GM19324 (cell line): Measurements from ENCODE around the gene CYTL1.
"Not testable (repeated sequence)": the region's sequence is repeated elsewhere in the genome, so short reads cannot be mapped to it uniquely, and the experiment has no call there.

ENCODE experiments used
- ATAC-seq: cut with Tn5 transposase; IDR thresholded peaks from one replicate; pipeline ENCODE4 v1.9.1; 2021; ENCODE audit warnings: mild to moderate bottlenecking, moderate library complexity; ENCODE audit not compliant: unreplicated experiment, low FRiP score

CYTL1 gene

DNA sequence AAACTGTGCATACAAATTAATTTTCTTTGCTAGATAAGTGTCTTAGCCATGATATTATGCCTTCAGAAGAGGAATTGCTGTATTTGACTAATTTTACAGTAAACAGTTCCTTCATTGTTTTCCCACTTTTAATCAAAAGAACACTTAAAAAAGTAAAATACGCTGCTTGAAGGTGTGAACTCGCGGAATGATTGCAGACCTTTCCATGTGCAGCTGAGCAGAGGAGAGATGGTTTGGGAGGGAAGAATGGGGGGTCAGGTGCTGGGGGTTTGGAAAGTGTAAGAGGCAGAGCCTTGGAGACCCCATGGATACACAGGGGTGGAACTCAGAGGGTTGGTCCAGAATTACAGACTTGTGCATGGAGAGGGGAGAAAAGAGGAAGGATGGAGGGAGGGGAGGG, 15.3 kb downstream of the CYTL1 start:
- no peak for ATAC-seq

GRCh38 chr4:5003372-5003857, 15.8 kb downstream of the CYTL1 start:
- no peak for ATAC-seq

DNA sequence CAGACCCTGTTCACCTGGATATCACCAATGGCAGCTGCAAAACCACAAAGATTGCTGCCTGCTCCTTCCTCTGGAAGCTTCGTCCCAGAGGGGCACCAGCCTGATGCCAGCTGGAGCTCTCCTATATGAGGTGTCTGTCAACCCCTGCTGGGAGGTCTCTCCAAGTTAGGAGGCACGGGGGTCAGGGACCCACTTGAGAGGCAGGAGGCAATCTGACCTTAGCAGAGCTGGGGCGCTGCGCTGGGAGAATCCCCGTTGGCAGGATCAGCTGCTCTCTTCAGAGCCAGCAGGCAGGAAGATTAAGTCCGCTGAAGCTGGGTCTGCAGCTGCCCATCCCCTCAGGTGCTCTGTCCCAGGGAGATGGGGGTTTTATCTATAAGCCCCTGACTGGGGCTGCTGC, 17.6 kb downstream of the CYTL1 start:
- ATAC-seq, result not testable (repeated sequence)

GRCh38 chr4:4996935-4997334, 22.3 kb downstream of the CYTL1 start:
- ATAC-seq, result not testable (repeated sequence)

DNA sequence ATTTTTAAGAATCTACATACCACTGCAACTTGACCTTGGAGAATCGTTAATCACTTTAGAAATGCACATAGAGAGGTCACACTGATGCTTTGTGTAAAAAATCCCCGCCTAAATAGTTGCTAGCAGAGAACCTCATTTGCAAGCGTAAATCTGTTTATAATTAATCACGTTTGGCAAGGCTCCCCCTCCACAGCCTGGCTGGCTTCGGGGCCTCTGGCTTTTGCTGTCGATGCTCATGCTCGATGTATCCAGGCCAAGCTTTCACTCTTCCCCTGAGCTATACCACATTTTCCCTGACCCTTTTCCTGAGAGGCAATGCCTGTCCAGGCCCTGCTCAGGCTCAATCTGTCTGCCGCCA, 23.4 kb downstream of the CYTL1 start:
- no peak for ATAC-seq

- ATAC-seq, result no peak
These were observed 24.0 kb downstream of the CYTL1 start for GRCh38 chr4:4995103-4995907.

GRCh38 chr4:4994312-4995097, 24.8 kb downstream of the CYTL1 start:
- no peak for ATAC-seq

DNA sequence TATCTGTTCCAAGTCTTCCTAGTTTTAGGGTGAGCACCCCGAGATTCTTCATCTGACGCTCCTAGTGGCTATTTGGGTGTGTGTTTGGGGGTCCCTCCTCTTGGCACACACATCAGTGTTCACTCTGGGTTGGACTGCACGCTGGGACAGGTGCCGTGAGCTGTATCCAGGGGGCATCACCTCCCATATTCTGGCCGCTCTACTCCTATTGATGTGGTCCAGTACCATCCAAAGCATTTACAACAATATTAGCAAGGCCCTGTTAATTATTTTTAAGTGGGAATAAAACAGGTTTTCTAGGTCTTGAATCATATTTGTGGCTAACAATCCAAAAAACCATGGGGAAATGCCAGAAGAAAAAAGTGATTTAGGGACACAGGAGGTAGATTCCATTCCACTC, 26.4 kb downstream of the CYTL1 start:
- ATAC-seq, result no peak

DNA sequence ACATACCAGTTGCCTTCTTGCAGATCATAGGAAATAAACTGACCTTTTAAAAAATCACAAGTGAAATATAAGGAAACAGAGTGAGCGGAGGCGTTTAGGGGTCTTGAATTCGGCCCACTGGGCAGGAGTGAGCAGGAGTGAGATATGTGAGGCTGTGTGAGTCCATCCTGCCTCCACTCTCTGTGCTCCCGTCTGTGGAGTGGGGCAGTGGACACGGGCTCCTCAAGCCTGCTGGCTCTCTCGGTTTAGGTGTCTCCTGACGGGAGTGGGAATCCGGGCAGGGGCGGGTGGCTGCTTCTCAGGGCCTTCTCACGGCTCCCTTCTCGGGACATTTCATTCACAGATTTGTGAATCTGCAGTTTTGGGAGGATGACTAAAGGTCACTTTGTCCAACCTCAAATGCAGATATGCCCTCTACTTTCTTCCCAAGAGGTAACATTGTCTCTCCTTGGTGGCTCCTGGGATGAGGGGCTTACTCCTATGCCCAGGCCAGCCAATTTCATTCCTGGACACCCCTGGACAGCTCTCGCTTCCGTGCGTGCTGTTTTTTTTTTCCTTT, 27.6 kb downstream of the CYTL1 start:
- ATAC-seq, result no peak

GRCh38 chr4:4990857-4991540, 28.3 kb downstream of the CYTL1 start:
- no peak for ATAC-seq

DNA sequence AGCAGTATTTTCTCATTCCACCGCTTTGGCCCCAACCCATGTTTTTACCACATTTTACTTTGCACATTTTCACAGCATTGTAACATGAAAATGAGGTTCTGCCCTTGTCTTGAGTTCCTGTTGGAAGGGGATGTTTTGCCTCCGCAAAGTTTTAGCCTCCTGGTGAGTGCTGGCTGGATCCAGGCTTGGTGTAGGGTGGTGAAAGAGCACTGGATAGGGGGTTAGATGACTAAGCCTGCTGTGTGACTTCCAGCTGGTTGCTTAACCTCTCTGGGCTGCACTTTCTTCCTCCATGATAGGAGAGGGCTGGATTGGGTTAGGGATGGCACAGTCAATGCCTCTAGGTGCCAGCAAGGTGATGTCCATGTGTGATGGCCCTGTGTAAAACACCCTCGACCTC, 28.9 kb downstream of the CYTL1 start:
- no peak for ATAC-seq

GRCh38 chr4:4989083-4989622, 30.1 kb downstream of the CYTL1 start:
- ATAC-seq, result no peak

DNA sequence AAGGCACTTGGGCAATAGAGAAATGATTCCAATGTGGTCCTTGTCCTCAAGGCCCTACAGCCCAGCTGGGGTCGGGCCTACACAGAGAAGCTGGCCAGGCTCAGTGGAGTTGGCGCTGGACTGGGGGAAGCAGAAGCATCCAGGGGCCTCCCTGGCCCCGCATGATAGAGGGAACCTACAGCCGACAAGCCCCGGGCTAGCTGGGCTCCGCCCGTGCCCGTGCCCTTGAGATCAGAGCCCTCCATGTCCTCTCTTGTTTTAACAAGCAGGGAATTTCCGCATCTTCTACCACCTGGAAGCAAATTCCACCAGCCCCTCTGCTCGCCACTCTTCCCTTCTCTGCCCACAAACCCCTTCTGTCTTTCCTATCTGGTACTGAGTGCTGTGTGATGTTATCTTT, 31.6 kb downstream of the CYTL1 start:
- ATAC-seq, result no peak

DNA sequence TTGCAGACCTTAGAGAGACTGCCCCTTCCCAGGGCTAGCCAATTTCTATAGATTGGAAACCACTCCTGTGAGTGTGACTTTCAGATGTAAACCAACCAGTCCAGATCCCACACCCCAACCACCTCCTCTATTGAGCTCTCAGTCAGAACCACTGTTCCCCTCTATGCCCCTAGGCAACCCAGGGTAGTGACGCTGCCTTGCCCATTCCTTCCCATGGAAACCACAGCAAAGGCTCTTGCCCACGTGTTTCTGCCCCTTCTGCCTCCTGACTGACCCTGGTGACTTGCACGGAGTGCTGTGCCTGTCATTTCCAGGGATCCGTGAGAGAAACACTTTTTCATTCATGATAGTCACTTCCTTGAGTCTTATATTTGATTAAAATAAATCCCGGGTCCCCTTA, 32.4 kb downstream of the CYTL1 start:
- no peak for ATAC-seq

- no peak for ATAC-seq
These were observed 33.4 kb downstream of the CYTL1 start for GRCh38 chr4:4985844-4986243.

DNA sequence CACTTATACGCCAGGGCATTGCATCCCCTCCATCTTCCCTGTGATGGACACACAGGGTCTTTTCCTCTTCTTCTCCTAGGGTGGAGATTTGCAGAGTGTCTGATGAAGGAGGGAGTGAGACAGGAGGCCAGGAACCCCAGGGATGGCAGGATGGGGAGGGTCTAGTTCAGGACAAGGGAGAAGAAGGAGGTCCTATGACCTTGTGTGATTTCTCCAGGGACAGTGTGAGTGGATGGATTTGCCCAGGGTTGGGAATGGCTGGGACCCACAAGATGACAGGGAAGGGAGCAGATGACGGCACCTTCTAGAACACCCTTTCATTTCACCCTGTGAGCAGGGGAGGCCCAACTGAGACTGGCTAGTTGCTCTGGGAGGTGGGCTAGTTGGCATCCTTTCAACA, 34.2 kb downstream of the CYTL1 start:
- ATAC-seq, result no peak

DNA sequence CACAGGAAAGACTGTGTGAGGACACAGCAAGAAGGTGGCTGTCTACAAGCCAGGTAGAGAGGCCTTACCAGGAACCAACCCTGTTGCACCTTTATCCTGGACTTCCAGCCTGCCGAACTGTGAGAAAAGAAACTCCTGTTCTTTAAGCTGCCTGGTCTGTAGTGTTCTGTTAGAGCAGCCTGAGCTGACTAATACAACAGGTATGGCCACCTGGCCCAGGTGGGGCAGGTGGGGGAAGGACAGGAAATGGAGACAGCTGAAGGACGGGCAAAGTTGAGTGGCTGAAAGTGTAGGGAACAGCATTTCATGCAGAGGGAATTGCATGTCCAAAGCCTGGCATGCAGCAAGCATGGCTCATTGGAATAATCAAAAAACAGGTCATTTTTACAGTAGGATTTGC, 35.1 kb downstream of the CYTL1 start:
- ATAC-seq, result no peak

GRCh38 chr4:4981827-4982226, 37.4 kb downstream of the CYTL1 start:
- no peak for ATAC-seq

- ATAC-seq, result no peak
These were observed 37.8 kb downstream of the CYTL1 start for GRCh38 chr4:4981427-4981826.

GRCh38 chr4:4980621-4981230, 38.5 kb downstream of the CYTL1 start:
- no peak for ATAC-seq
